IMR-90 (cell line): Measurements from ENCODE around the gene EPHA6. TPM values are rescaled to one million over a fixed set of nuclear protein-coding genes. Genes with fewer than 3 reads are reported as not detected.
"Not testable (repeated sequence)": the region's sequence is repeated elsewhere in the genome, so short reads cannot be mapped to it uniquely, and the experiment has no call there.

Experiments
- ATAC-seq: fragments of 200-7000 bp; cut with Tn5 transposase; 2 replicates; pipeline ENCODE4 v1.9.1; 2020; ENCODE audit warnings: low read depth, mild to moderate bottlenecking, moderate library complexity
- BruUV-seq: library from RNA; stranded (reverse); fragments of 400-500 nt; replicated peaks from 2 replicates; lab custom pipeline; 2021; lab: Mats Ljungman, UMichigan
- CTCF ChIA-PET: fragments of 300-600 bp; formaldehyde crosslinking; extraction: SDS; loops from one replicate; lab custom pipeline; 2021; ENCODE audit warnings: antibody characterized with exemption; lab: Yijun Ruan, JAX
- POLR2A ChIA-PET: fragments of 300-600 bp; sonication (Branson Sonifier 250); formaldehyde crosslinking; loops from one replicate; lab custom pipeline; 2022; ENCODE audit warnings: antibody characterized with exemption; ENCODE audit not compliant: unreplicated experiment; lab: Charles Lee
- DNase-seq: peaks from one replicate; pipeline ENCODE4 v3.0.0; 2013
- H2AFZ ChIP-seq: replicated peaks from 2 replicates; pipeline ENCODE3; 2013; ENCODE audit warnings: low read length, mild to moderate bottlenecking; ENCODE audit not compliant: poor library complexity
- H2AK5ac ChIP-seq: 2 replicates; pipeline ENCODE4 v1.6.1; 2013; ENCODE audit warnings: low read depth, low read length, inconsistent platforms
- H2AK9ac ChIP-seq: replicated peaks from 2 replicates; pipeline ENCODE3; 2013; ENCODE audit warnings: mild to moderate bottlenecking, low read depth, low read length, moderate library complexity; ENCODE audit not compliant: poor library complexity
- H2BK120ac ChIP-seq: 2 replicates; pipeline ENCODE4 v1.6.1; 2013; ENCODE audit warnings: low read depth, low read length, inconsistent platforms
- H2BK15ac ChIP-seq: 3 replicates; pipeline ENCODE4 v1.6.1; 2013; ENCODE audit warnings: low read depth, low read length, inconsistent platforms
- H2BK20ac ChIP-seq: 2 replicates; pipeline ENCODE4 v1.6.1; 2013; ENCODE audit warnings: low read depth, mild to moderate bottlenecking, inconsistent platforms, low read length, moderate library complexity
- H2BK5ac ChIP-seq: 2 replicates; pipeline ENCODE4 v1.6.1; 2013; ENCODE audit warnings: mild to moderate bottlenecking, low read depth, low read length, inconsistent platforms; ENCODE audit not compliant: poor library complexity, severe bottlenecking
- H3K14ac ChIP-seq: replicated peaks from 2 replicates; pipeline ENCODE4 v1.6.1; 2013; ENCODE audit warnings: low read depth, low read length, inconsistent platforms
- H3K18ac ChIP-seq: 2 replicates; pipeline ENCODE4 v1.6.1; 2013; ENCODE audit warnings: low read depth, low read length, control low read depth
- H3K23ac ChIP-seq: 2 replicates; pipeline ENCODE4 v1.6.1; 2013; ENCODE audit warnings: low read depth, low read length, inconsistent platforms
- H3K27ac ChIP-seq: 2 replicates; pipeline ENCODE4 v1.5.1; 2013; ENCODE audit warnings: mild to moderate bottlenecking, control low read depth, low read length; ENCODE audit not compliant: insufficient read depth
- H3K27me3 ChIP-seq: 2 replicates; pipeline ENCODE4 v1.6.1; 2013; ENCODE audit warnings: low read length; ENCODE audit not compliant: control insufficient read depth, insufficient read depth
- H3K36me3 ChIP-seq: 2 replicates; pipeline ENCODE4 v1.6.1; 2013; ENCODE audit warnings: low read length, mixed read lengths; ENCODE audit not compliant: control insufficient read depth, insufficient read depth
- H3K4ac ChIP-seq: 2 replicates; pipeline ENCODE4 v1.6.1; 2013; ENCODE audit warnings: low read depth, low read length, inconsistent platforms
- H3K4me1 ChIP-seq: 2 replicates; pipeline ENCODE4 v1.6.1; 2013; ENCODE audit warnings: low read length, mixed read lengths; ENCODE audit not compliant: control insufficient read depth, insufficient read depth
- H3K4me2 ChIP-seq: 2 replicates; pipeline ENCODE4 v1.6.1; 2013; ENCODE audit warnings: low read depth, mild to moderate bottlenecking, control low read depth, low read length, moderate library complexity
- H3K4me3 ChIP-seq: 2 replicates; pipeline ENCODE4 v1.5.1; 2013; ENCODE audit warnings: low read depth, mild to moderate bottlenecking, control low read depth, low read length, moderate library complexity; ENCODE audit not compliant: insufficient read depth
- H3K56ac ChIP-seq: 2 replicates; pipeline ENCODE4 v1.6.1; 2013; ENCODE audit warnings: low read length, inconsistent platforms; ENCODE audit not compliant: insufficient read depth; ENCODE audit errors: extremely low read depth
- H3K79me1 ChIP-seq, 2 experiments: 2 replicates each; pipeline ENCODE4 v1.6.1; 2013; ENCODE audit warnings: low read length in 2 of 2, inconsistent platforms in 1 of 2, low read depth in 1 of 2
- H3K9ac ChIP-seq: 2 replicates; pipeline ENCODE4 v1.6.1; 2013; ENCODE audit warnings: low read depth, low read length, control low read depth
- H3K9me1 ChIP-seq: 2 replicates; pipeline ENCODE4 v1.6.1; 2013; ENCODE audit warnings: low read length, inconsistent platforms; ENCODE audit not compliant: insufficient read depth
- H3K9me3 ChIP-seq: 2 replicates; pipeline ENCODE4 v1.6.1; 2013; ENCODE audit warnings: low read length; ENCODE audit not compliant: control insufficient read depth, insufficient read depth
- H4K20me1 ChIP-seq: 2 replicates; pipeline ENCODE4 v1.6.1; 2013; ENCODE audit warnings: low read length, inconsistent platforms; ENCODE audit not compliant: insufficient read depth
- H4K5ac ChIP-seq: 2 replicates; pipeline ENCODE4 v1.6.1; 2013; ENCODE audit warnings: mild to moderate bottlenecking, low read depth, low read length, control low read depth
- H4K8ac ChIP-seq, 2 experiments: 2 replicates each; pipeline ENCODE4 v1.6.1; 2013; ENCODE audit warnings: low read depth in 2 of 2, low read length in 2 of 2, control low read depth in 1 of 2, inconsistent platforms in 1 of 2
- H4K91ac ChIP-seq: 2 replicates; pipeline ENCODE4 v1.6.1; 2013; ENCODE audit warnings: low read depth, low read length, inconsistent platforms; ENCODE audit not compliant: insufficient read depth
- WGBS, 2 experiments: methylation state at CpG; one replicate each; pipeline versions ENCODE4 v1.1.5 to v1.1.7; 2013; ENCODE audit warnings: missing lambda C conversion rate in 2 of 2; ENCODE audit not compliant: insufficient read length in 1 of 2; ENCODE audit errors: extremely low coverage in 2 of 2; 5-methylcytosine and 5-hydroxymethylcytosine counted together
- dilution Hi-C: fragments of 300-500 bp; cut with HindIII; formaldehyde crosslinking; loops from one replicate; pipeline ENCODE4 v1.14.3; 2018; ENCODE audit warnings: low sequenced_read_pairs; ENCODE audit not compliant: unreplicated experiment
- in situ Hi-C: fragments of 300-500 bp; cut with MboI; formaldehyde crosslinking; loops from 3 replicates; pipeline ENCODE4 v1.14.3; 2019; ENCODE audit warnings: low sequenced_read_pairs, inconsistent platforms, mixed read lengths
- intact Hi-C: fragments of 100-400 bp; cut with micrococcal nuclease; formaldehyde crosslinking; loops from 2 replicates; pipeline ENCODE4 v1.10.0; 2022
- polyA plus RNA-seq, 3 experiments: library from polyadenylated mRNA; depleted of rRNA; stranded (reverse); fragments of >200 nt; gene quantifications; 2 replicates each; pipeline ENCODE4 v1.2.3, GENCODE V29; 2012; ENCODE audit warnings: low replicate concordance in 1 of 3
- total RNA-seq: library from RNA; depleted of rRNA; stranded (reverse); fragments of >200 nt; gene quantifications from 2 replicates; pipeline ENCODE4 v1.2.3, GENCODE V29; 2012

EPHA6 gene
- total and polyA plus RNA-seq, 2 of the 4 experiments (the other 2 are of a cell fraction): not detected

- BruUV-seq, H4K8ac ChIP-seq, H3K9me3 ChIP-seq, H4K5ac ChIP-seq, H2AK9ac ChIP-seq, DNase-seq, H4K91ac ChIP-seq, H3K4me3 ChIP-seq, H3K56ac ChIP-seq, H3K4me2 ChIP-seq, H3K27ac ChIP-seq, H3K18ac ChIP-seq, H3K27me3 ChIP-seq, H3K36me3 ChIP-seq, POLR2A ChIA-PET, H2BK20ac ChIP-seq, H2BK15ac ChIP-seq, H3K14ac ChIP-seq, ATAC-seq, H3K4ac ChIP-seq, H3K79me1 ChIP-seq, H2BK120ac ChIP-seq, intact Hi-C loops, H2AK5ac ChIP-seq, H2AFZ ChIP-seq, H4K20me1 ChIP-seq, H2BK5ac ChIP-seq, dilution Hi-C loops, H3K9me1 ChIP-seq, CTCF ChIA-PET, H3K9ac ChIP-seq, in situ Hi-C loops, H3K4me1 ChIP-seq, H3K23ac ChIP-seq: not testable (repeated sequence)
- no CpG with 5 or more reads among the region's 7 CpGs for WGBS, 2 experiments
These were observed 169.3 kb downstream of the EPHA6 start for GRCh38 chr3:96983716-96984115.
